Stimulated activated CD4-positive, alpha-beta T cell treated with anti-CD3 and anti-CD28 coated beads, Interleukin-2, amount 100 ng/mL, for 48 hours (primary cell): ENCODE results near the gene GCSH.
A peak's percentile ranks its signal among the peaks of the same experiment; 100 is the strongest.
"Not testable (repeated sequence)": the region's sequence is repeated elsewhere in the genome, so short reads cannot be mapped to it uniquely, and the experiment has no call there.

Source experiments
- DNase-seq, 2 donors: peaks; one replicate each; pipeline ENCODE4 v3.0.0-alpha.2; 2020

GCSH gene

GRCh38 chr16:81095953-81096714 is at the start of gene GCSH:
Gene GCSH (minus strand): TSS chr16:81096395. CDS start chr16:81096278, 117 bp downstream.
- peak; percentile 95 to 97 for DNase-seq

GRCh38 chr16:81143921-81144471 is 47.8 kb upstream of the GCSH start:
- DNase-seq: no peak

- no peak for DNase-seq
Measured at GRCh38 chr16:81142864-81143263, 46.7 kb upstream of the GCSH start.

GRCh38 chr16:81140930-81141780 is 45.0 kb upstream of the GCSH start:
- no peak for DNase-seq

DNA sequence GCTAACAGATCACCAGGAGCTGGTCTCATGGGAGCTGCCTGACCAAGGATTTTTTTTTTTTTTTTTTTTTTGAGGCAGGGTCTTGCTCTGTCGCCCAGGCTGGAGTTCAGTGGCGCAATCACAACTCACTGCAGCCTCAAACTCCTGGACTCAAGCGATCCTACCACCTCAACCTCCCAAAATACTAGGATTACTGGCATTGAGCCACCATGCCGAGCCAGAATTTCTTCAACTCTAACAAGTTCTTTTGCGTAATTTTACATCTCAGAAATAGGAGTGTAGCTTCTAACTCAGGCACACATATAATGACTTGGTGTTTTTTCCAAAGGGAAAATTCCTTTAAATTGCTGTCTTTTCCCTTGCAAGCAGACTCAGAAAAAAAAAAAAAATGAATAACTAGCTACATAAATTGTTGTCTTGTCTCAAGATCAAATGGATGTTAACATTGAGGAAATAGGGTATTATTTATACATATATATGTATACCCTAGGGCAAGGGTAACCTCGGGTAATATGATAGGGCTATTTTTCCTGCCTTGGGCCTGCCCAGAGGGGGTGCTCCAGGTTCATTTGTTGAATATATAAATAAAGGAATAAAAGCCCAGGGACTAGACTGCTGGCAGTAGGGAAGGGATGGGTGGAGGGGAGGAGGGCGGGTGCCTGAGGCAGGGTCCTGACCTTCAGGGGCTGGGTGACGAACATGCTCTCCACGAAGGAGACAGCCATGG is 42.8 kb upstream of the GCSH start:
- no peak for DNase-seq

GRCh38 chr16:81137754-81138153 is 41.6 kb upstream of the GCSH start:
- DNase-seq: no peak

GRCh38 chr16:81136390-81137335 is 40.5 kb upstream of the GCSH start:
- no peak for DNase-seq

DNA sequence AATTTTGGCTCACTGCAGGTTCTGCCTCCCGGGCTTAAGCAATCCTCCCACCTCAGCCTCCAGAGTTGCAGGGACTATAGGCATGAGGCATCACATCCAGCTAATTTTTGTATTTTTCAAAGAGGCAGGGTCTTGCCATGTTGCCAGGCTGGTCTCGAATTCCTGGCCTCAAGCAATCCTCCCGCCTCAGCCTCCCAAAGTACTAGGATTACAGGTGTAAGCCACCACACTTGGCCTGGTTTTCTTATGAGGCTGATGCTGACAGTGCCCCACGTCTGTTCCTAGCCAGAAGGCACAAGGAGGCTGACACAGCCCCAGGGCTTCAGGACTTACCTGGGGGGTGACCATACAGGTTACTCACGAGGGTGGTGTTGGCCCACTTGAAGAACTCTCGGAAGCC is 33.9 kb upstream of the GCSH start:
- no peak for DNase-seq

DNA sequence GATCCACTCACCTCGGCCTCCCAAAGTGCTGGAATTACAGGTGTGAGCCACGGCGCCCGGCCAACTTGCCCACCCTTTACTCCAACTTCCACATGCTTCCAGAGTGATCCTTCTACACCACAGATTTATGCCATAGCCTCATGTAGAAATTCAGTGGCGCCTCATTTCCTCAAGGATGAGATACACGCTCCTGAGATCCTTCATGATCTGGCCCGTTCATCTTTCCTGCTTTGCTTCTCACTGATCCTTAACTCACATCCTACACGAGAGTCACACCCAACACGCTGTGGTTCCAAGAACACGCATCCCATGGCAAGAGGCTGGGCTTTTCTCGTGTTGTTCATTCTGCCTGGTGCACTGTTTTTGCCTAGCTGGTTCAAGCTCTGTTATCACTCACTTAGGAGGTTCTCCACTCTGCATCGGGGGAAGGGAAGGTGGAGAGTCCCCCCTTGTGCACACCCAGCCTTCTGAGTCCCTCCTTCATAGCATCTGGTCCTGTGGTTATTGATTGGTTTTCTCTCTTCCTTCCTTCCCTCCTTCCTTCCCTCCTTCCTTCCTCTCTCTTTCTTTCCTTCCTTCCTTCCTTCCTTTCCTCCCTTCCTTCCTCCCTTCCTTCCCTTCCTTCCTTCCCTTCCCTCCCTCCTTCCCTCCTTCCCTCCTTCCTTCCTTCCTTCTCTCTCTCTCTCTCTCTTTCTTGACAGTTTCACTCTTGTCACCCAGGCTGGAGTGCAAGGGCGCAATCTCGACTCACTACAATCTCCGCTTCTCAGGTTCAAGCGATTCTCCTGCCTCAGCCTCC is 32.7 kb upstream of the GCSH start:
- DNase-seq: no peak

- DNase-seq: no peak
Measured at GRCh38 chr16:81127051-81127450, 30.9 kb upstream of the GCSH start.

- no peak for DNase-seq
Measured at GRCh38 chr16:81123092-81123852, 27.1 kb upstream of the GCSH start.

- DNase-seq: no peak
Measured at GRCh38 chr16:81121474-81121990, 25.3 kb upstream of the GCSH start.

- DNase-seq: no peak
Measured at GRCh38 chr16:81117436-81117835, 21.2 kb upstream of the GCSH start.

DNA sequence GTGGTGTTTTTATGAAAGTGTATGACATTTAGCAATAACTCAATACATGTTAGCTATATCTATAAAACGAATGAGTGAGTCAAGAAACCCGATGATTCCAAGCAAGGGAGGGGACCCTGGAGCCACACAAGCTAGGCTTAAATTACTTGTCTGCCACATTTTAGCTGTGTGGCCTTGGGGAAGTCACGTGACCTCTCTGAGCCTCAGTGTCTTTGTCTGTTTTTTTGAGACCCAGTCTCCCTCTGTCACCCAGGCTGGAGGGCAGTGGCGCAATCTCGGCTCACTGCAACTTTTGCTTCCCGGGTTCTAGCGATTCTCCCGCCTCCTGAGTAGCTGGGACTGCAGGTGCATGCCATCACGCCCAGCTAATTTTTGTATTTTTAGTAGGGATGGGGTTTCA is 20.1 kb upstream of the GCSH start:
- no peak for DNase-seq

- DNase-seq: no peak
Measured at GRCh38 chr16:81112453-81112852, 16.3 kb upstream of the GCSH start.

GRCh38 chr16:81109274-81109673 is 13.1 kb upstream of the GCSH start:
- DNase-seq: not testable (repeated sequence)

DNA sequence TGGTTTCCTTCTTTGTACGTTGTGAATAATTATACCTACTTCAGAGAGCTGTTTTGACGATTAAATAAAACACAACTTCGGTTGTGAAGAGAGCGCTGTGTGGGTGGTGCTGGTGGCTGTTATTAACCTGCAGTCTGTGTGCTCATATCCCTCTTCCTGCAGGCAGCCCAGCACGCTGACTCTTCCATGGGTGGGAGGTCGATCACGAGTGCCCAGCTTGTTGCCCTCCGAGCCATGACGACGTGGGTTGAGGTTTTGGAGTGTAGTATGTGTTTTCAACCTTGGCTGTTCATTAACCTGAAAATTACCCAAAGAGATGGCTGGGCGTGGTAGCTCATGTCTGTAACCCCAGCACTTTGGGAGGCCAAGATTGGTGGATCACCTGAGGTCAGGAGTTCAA is 11.3 kb upstream of the GCSH start:
- no peak for DNase-seq

- no peak for DNase-seq
Measured at GRCh38 chr16:81106826-81107503, 10.8 kb upstream of the GCSH start.

DNA sequence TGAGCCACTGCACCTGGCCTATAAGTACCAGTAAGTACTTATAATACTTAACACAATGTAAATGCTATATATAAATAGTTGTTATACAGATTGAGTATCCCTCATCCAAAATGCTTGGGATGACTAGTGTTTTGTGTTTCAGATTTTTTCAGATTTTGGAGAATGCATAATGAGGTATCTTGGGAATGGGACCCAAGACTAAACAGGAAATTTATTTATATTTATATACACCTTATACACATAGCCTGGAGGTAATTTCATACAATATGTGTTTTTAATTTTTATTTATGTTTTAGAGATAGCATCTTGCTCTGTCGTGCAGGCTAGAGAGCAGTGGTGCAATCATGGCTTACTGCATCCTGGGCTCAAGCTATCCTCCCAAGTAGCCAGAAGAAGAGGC is 9.8 kb upstream of the GCSH start:
- DNase-seq: no peak
